ENCODE results near the gene TNS3. TPM values are rescaled to one million over a fixed set of nuclear protein-coding genes. Genes with fewer than 3 reads are reported as not detected.

The TNS3 gene
- total and polyA plus RNA-seq, 2 donors (not counting 1 experiment from before 2014, with no cell fraction given) = 11.4 to 77.5 TPM

DNA sequence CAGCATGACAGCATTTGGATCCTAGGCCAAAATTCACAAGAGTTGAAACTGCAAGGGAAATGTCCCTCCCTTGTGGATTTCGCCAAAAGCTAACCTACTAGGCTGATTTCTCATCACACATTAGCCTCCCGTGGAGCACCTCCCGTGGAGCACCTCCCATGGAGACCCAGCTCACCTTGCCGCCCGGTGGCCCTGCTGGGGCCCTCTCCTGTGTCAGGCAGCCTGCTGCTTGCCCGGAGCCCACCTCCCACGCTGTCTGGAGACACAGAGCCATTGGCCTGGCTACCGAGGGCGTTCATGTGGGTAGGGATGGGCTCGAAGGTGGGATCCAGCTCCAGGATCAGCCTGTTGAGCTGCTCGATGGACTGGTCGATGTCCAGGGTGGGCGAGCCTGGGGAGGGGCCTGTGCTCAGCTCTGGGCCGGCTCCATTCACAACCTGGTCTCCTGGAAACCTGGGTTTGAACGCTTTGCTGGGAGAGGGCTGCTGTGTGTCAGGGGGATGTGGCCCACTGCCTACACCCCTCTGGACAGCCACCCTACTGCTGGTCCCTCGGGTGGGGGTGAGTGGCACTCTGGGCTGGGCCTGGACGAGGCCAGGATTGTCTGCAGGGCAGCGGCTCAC, 213.6 kb downstream of the TNS3 start:
- no peak for ATAC-seq (ENCODE audit: low read depth)
- intact Hi-C loops (cut with micrococcal nuclease) = no loop called here
- H3K27me3 ChIP-seq (replicated peaks in 1 of 4; ENCODE audit: control extremely low read depth in 1 of 4, control insufficient read depth in 3 of 4, insufficient read depth in 4 of 4, low read length in 3 of 4) = no peaks in the 10 kb centered on the region
- Mint-ChIP-seq H3K9me3 (ENCODE audit: insufficient read depth) (no peaks in the 10 kb centered on the region), H3K4me3 (no peak overlapping the region), H3K27ac (no peak overlapping the region), H3K27me3 (no peaks in the 10 kb centered on the region), H3K4me1 (no peaks in the 10 kb centered on the region)
- no peak overlapping the region for H3K9ac ChIP-seq (ENCODE audit: low read length)
- no peaks in the 10 kb centered on the region for H3K79me2 ChIP-seq (ENCODE audit: control insufficient read depth, insufficient read depth, low read length)
- ChIA-PET CTCF (no interaction called here), POLR2A (no interaction called here)
- no peak for DNase-seq
- H3K4me3 ChIP-seq (ENCODE audit: control extremely low read depth in 1 of 5, extremely low read depth in 1 of 5, insufficient read depth in 1 of 5, low read depth in 2 of 5, low read length in 4 of 5) = no peak overlapping the region
- no peak overlapping the region for H3K4me2 ChIP-seq (replicated peaks; ENCODE audit: low read depth, low read length, poor library complexity, severe bottlenecking)
- WGBS (ENCODE audit: insufficient coverage) = 97% methylated on average over 16 of the region's 18 CpGs
- TF ChIP-seq EZH2 (IDR thresholded peaks at IDR 0.05; ENCODE audit: borderline replicate concordance, insufficient read depth, low read depth, low read length, poor library complexity, severe bottlenecking) = no peak
- TF ChIP-seq, protein P1, sequence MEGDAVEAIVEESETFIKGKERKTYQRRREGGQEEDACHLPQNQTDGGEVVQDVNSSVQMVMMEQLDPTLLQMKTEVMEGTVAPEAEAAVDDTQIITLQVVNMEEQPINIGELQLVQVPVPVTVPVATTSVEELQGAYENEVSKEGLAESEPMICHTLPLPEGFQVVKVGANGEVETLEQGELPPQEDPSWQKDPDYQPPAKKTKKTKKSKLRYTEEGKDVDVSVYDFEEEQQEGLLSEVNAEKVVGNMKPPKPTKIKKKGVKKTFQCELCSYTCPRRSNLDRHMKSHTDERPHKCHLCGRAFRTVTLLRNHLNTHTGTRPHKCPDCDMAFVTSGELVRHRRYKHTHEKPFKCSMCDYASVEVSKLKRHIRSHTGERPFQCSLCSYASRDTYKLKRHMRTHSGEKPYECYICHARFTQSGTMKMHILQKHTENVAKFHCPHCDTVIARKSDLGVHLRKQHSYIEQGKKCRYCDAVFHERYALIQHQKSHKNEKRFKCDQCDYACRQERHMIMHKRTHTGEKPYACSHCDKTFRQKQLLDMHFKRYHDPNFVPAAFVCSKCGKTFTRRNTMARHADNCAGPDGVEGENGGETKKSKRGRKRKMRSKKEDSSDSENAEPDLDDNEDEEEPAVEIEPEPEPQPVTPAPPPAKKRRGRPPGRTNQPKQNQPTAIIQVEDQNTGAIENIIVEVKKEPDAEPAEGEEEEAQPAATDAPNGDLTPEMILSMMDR (IDR thresholded peaks at IDR 0.05) = no peak
- H2AFZ ChIP-seq (ENCODE audit: insufficient read depth, low read depth, low read length, poor library complexity, severe bottlenecking) = no peak overlapping the region
- H3K36me3 ChIP-seq (replicated peaks in 1 of 2; ENCODE audit: control extremely low read depth in 1 of 2, control insufficient read depth in 1 of 2, extremely low read depth in 1 of 2, insufficient read depth in 2 of 2, low read length in 1 of 2) = peaks cover 0 to 31% of the 10 kb centered on the region in 2 experiments
- H3K27ac ChIP-seq (ENCODE audit: low read length in 2 of 2) = no peak overlapping the region
- H4K20me1 ChIP-seq (ENCODE audit: control insufficient read depth, insufficient read depth, low read length, poor library complexity, severe bottlenecking) = no peaks in the 10 kb centered on the region
- no peaks in the 10 kb centered on the region for H3K4me1 ChIP-seq (ENCODE audit: control insufficient read depth in 2 of 2, insufficient read depth in 2 of 2, low read length in 2 of 2)
- H3K9me3 ChIP-seq (ENCODE audit: control extremely low read depth in 1 of 3, control insufficient read depth in 2 of 3, insufficient read depth in 1 of 3, low read length in 2 of 3) = peaks cover 0 to 2% (median 0%) of the 10 kb centered on the region in 3 donors

DNA sequence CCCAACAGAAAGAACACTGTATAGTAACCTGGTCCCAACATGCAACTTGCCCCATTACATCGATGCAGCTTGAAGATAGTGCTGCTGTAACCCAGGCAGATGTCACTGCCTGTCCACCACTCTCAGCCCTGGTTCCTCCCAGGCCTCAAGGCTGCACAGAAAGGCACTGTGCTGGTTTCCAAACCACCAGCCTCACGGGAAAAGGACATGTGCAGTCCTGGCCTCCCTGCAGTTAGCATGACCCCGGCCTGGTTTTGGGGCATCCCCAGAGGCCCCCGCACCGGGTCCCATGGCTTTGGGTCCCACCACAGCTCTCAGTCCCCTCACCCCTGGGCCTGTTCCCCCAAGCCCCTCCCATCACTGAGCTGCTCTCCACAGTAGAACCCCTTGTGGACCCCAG, 214.5 kb downstream of the TNS3 start:
- POLR2A ChIA-PET = no interaction called here
- DNase-seq = no peak
- peaks cover 0 to 31% of the 10 kb centered on the region in 2 experiments for H3K36me3 ChIP-seq (replicated peaks in 1 of 2; ENCODE audit: control extremely low read depth in 1 of 2, control insufficient read depth in 1 of 2, extremely low read depth in 1 of 2, insufficient read depth in 2 of 2, low read length in 1 of 2)
- no peak overlapping the region for H3K27ac ChIP-seq (ENCODE audit: low read length in 2 of 2)
- no peak overlapping the region for H3K27ac Mint-ChIP-seq
- no peaks in the 10 kb centered on the region for H4K20me1 ChIP-seq (ENCODE audit: control insufficient read depth, insufficient read depth, low read length, poor library complexity, severe bottlenecking)
- H3K4me1 ChIP-seq (ENCODE audit: control insufficient read depth in 2 of 2, insufficient read depth in 2 of 2, low read length in 2 of 2) = no peaks in the 10 kb centered on the region
- WGBS (ENCODE audit: insufficient coverage) = 84% methylated on average over 4 of the region's 5 CpGs
- no peak overlapping the region for H3K4me3 Mint-ChIP-seq
- H3K79me2 ChIP-seq (ENCODE audit: control insufficient read depth, insufficient read depth, low read length) = no peaks in the 10 kb centered on the region
- no peaks in the 10 kb centered on the region for H3K4me1 Mint-ChIP-seq
- H3K27me3 ChIP-seq (replicated peaks in 1 of 4; ENCODE audit: control extremely low read depth in 1 of 4, control insufficient read depth in 3 of 4, insufficient read depth in 4 of 4, low read length in 3 of 4) = no peaks in the 10 kb centered on the region
- H3K9ac ChIP-seq (ENCODE audit: low read length) = no peak overlapping the region
- no peak overlapping the region for H3K4me3 ChIP-seq (ENCODE audit: control extremely low read depth in 1 of 5, extremely low read depth in 1 of 5, insufficient read depth in 1 of 5, low read depth in 2 of 5, low read length in 4 of 5)
- H3K9me3 ChIP-seq (ENCODE audit: control extremely low read depth in 1 of 3, control insufficient read depth in 2 of 3, insufficient read depth in 1 of 3, low read length in 2 of 3) = peaks cover 0 to 2% (median 0%) of the 10 kb centered on the region in 3 donors
- CTCF ChIA-PET = no interaction called here
- intact Hi-C loops (cut with micrococcal nuclease) = no loop called here
- ATAC-seq (ENCODE audit: low read depth) = no peak
- TF ChIP-seq, protein P1 (IDR thresholded peaks at IDR 0.05) = no peak
- TF ChIP-seq EZH2 (IDR thresholded peaks at IDR 0.05; ENCODE audit: borderline replicate concordance, insufficient read depth, low read depth, low read length, poor library complexity, severe bottlenecking) = no peak
- no peak overlapping the region for H3K4me2 ChIP-seq (replicated peaks; ENCODE audit: low read depth, low read length, poor library complexity, severe bottlenecking)
- no peak overlapping the region for H2AFZ ChIP-seq (ENCODE audit: insufficient read depth, low read depth, low read length, poor library complexity, severe bottlenecking)
- H3K9me3 Mint-ChIP-seq (ENCODE audit: insufficient read depth) = no peaks in the 10 kb centered on the region
- no peaks in the 10 kb centered on the region for H3K27me3 Mint-ChIP-seq

Measured in B cell (primary cell).